LNCaP clone FGC (cell line): Measurements from ENCODE around the gene PDE3B.

ENCODE experiments used
- DNase-seq: peaks from one replicate; pipeline ENCODE4 v3.0.0-alpha.2; 2011; ENCODE audit warnings: low read depth
- H3K4me3 ChIP-seq: 2 replicates; pipeline ENCODE4 v1.5.1; 2011; ENCODE audit warnings: mild to moderate bottlenecking, low read depth, low read length, control low read depth
- TF ChIP-seq, protein P1 (sequence below): IDR thresholded peaks from 2 replicates; pipeline ENCODE4 v1.5.1; 2012; ENCODE audit warnings: mild to moderate bottlenecking; ENCODE audit not compliant: control insufficient read depth, insufficient read depth; ENCODE audit errors: extremely low read depth

Gene PDE3B

DNA sequence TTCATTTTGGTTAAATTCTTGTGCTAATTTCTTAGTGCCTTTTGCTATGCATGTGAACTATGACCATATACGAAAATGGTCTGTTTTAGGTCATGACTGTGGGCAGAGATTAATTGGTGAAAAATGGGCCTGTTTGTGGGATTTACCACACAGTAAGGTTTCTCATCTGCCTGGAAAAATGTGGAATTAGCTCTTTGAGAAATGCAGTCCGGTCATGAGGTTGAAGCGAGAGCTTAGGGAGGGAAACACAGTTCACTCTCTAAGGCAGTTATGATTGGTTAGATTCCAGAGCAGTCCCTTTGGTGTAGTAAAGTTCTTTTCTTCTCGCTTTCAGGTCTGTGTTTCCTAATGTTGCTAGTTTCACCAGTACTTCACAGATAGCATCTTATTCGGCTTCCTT is 1.2 kb upstream of the PDE3B start:
- TF ChIP-seq, protein P1, sequence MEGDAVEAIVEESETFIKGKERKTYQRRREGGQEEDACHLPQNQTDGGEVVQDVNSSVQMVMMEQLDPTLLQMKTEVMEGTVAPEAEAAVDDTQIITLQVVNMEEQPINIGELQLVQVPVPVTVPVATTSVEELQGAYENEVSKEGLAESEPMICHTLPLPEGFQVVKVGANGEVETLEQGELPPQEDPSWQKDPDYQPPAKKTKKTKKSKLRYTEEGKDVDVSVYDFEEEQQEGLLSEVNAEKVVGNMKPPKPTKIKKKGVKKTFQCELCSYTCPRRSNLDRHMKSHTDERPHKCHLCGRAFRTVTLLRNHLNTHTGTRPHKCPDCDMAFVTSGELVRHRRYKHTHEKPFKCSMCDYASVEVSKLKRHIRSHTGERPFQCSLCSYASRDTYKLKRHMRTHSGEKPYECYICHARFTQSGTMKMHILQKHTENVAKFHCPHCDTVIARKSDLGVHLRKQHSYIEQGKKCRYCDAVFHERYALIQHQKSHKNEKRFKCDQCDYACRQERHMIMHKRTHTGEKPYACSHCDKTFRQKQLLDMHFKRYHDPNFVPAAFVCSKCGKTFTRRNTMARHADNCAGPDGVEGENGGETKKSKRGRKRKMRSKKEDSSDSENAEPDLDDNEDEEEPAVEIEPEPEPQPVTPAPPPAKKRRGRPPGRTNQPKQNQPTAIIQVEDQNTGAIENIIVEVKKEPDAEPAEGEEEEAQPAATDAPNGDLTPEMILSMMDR = no peak
- no peak overlapping the region for H3K4me3 ChIP-seq
- no peak for DNase-seq

DNA sequence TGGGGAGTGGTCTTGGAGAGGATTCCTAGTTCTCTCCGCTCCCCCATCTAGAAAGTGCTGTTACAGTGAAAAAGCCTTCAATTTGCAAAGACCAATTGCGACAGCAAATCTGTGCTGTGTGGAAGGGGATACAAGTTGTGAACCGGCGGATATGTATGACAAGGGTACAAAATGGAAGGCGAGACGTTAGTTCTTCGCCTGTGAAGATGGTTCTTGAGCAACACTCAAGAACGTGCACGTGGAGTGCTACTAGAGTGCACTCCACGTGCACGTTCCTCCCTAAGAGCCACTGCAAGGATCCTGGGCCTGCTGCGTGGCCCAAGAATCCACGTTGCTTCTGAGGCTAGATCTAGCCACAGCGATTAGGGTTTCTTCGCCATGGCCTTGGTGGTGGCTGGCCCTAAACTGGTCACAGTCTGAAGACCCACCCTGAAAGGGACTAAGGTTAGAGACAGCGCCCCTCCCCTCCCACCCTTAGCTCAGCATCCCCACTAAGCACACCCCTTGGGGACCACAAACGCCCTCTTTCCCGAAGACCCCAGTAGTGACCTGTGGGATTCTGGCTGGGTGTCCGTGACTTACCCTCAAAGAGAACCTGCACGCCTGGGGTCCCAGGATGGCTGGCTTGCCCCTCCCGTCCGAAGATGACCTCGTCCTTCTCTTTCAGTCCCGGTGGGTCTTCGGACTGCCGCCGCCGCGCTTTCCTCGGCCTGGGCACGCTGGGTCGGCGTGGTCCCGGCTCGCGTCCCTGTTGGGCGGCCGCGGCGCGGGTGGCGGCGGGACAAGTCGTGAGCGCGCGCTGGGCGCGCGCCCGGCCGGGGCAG is 519 bp upstream of the PDE3B start:
- no peak for DNase-seq
- peak overlapping the region; percentile 88 for H3K4me3 ChIP-seq
- TF ChIP-seq, protein P1 = no peak

DNA sequence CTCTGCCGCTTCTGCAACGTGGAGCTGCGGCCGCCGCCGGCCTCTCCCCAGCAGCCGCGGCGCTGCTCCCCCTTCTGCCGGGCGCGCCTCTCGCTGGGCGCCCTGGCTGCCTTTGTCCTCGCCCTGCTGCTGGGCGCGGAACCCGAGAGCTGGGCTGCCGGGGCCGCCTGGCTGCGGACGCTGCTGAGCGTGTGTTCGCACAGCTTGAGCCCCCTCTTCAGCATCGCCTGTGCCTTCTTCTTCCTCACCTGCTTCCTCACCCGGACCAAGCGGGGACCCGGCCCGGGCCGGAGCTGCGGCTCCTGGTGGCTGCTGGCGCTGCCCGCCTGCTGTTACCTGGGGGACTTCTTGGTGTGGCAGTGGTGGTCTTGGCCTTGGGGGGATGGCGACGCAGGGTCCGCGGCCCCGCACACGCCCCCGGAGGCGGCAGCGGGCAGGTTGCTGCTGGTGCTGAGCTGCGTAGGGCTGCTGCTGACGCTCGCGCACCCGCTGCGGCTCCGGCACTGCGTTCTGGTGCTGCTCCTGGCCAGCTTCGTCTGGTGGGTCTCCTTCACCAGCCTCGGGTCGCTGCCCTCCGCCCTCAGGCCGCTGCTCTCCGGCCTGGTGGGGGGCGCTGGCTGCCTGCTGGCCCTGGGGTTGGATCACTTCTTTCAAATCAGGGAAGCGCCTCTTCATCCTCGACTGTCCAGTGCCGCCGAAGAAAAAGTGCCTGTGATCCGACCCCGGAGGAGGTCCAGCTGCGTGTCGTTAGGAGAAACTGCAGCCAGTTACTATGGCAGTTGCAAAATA is 816 bp downstream of the PDE3B start:
- no peak for DNase-seq
- peak overlapping the region; percentile 88 for H3K4me3 ChIP-seq
- TF ChIP-seq, protein P1 = 0 out of 2 replicates have a peak, but pooled peaks have one; percentile 14

DNA sequence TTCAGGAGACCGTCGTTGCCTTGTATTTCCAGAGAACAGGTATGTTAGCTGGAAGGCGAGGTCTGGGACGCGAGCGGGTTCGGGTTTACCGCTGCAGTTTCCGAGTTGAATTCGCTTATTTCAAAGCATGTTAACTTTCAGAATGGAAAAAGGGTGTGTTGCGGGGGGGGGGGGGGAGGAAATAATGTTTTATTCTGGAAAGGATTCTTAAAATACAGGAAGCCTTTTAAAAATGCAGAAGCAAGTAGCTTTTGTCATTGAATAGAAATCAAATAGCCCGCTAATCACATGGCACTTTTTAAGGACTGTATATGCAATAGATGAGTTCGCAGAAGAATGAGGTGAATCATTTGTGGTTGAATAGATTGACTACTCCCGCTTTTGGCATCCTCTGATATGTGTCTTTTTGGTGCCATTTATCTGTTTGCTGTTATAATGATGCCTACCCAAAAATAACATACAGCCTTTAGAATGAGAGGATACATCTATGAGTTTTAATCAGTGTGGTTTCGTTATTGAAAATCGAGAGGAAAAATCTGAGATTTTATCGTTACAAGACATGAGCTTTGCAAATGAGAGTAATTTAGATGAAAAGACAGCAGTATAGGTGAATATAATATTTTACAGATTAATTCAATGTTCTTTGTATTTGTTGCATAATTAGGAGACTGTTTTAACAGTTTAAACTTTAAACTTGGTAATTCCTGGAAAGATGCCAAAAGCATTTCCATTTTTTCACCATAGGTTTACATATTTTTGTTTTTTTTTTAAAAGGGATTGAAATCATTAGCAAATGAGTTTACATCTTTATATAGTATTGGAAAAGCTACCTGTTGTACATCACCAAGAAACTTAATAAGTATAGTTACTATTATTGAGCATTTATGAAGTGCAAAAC is 1.7 kb downstream of the PDE3B start:
- TF ChIP-seq, protein P1 = no peak
- DNase-seq = no peak
- H3K4me3 ChIP-seq = peak overlapping the region; percentile 88

DNA sequence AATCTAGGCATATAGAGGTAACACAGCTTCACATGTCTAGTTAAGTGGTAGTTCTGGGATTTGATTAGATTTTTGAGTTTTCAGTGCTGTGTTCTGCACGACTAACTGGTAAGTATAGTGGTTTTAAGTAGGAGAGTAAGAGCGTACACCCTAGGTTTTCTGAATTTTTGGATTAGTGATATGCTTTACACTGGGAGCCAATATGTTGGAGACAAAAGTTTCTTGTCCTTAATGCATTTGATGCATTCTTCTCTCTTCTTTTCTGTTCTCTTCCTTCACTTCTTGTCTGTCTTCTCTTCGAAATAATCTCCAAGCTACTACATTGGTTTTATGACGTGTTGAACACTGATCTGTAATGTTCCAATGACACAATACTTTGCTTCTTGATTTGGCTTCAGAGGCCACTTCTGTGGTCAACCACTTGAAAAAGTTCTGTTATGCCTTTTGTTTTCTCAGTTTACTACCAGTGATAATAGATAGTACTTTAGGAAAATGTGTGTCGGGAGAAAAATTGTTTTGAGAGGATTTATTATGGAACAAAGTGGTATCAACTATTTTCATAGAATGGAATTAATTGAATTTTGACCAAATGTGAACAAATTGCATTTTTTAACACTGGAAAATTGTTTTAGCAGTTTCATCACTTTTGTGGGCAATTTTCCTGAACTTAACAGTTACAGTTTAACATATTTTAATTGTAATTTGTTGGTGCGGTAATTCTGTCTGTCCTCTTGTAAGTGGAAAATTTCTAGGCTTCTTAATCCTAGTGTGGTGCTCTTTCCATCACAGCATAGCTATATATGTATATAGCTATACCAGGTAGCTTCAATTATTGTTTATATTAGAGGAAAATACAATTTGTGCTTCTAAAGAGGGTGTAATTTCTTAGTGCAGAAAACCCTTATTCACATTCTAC is 2.6 kb downstream of the PDE3B start:
- H3K4me3 ChIP-seq = peak overlapping the region; percentile 88
- TF ChIP-seq, protein P1 = no peak
- no peak for DNase-seq
